ENCODE measurements around the gene WASHC1.
"Not testable (repeated sequence)": the region's sequence is repeated elsewhere in the genome, so short reads cannot be mapped to it uniquely, and the experiment has no call there.

- not testable (repeated sequence) for TF ChIP-seq CTCF, POLR2A (IDR thresholded peaks at IDR 0.05)
These were observed 15.0 kb downstream of the WASHC1 start for GRCh38 chr9:14129-14809.

Measured in adrenal gland (tissue), 5 donors.